ENCODE data around the gene COX18.

DNA sequence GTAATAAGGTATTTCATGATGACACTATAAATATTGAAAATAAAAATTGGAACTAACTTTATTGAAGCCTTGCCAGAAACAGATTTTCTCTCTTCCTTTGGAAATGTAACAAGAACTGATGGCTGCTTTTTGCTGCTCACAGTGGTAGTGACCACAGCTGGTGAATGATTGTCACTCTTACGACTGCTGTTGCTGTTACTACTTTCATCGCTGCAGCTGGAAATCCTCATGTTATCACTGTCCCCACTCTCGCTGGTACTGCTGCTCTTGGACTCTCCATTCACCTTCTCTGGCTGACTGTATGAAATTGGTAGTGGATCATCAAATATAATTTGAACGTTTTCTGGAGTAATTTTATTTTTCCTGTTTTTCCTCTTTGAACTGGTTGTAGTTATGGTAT lies 28.5 kb upstream of the COX18 start:
- TF ChIP-seq, protein P1, sequence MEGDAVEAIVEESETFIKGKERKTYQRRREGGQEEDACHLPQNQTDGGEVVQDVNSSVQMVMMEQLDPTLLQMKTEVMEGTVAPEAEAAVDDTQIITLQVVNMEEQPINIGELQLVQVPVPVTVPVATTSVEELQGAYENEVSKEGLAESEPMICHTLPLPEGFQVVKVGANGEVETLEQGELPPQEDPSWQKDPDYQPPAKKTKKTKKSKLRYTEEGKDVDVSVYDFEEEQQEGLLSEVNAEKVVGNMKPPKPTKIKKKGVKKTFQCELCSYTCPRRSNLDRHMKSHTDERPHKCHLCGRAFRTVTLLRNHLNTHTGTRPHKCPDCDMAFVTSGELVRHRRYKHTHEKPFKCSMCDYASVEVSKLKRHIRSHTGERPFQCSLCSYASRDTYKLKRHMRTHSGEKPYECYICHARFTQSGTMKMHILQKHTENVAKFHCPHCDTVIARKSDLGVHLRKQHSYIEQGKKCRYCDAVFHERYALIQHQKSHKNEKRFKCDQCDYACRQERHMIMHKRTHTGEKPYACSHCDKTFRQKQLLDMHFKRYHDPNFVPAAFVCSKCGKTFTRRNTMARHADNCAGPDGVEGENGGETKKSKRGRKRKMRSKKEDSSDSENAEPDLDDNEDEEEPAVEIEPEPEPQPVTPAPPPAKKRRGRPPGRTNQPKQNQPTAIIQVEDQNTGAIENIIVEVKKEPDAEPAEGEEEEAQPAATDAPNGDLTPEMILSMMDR (IDR thresholded peaks at IDR 0.05) = no peak
- TF ChIP-seq POLR2A (IDR thresholded peaks at IDR 0.05) = no peak
